ENCODE results near the gene S1PR4. TPM values are rescaled to one million over a fixed set of nuclear protein-coding genes. Genes with fewer than 3 reads are reported as not detected.

S1PR4 gene
- total RNA-seq, 1 donor from 2014 or later: not detected

GRCh38 chr19:3227054-3227626 is 48.6 kb downstream of the S1PR4 start:
- Mint-ChIP-seq H3K27ac (no peak overlapping the region), H3K9me3 (no peaks in the 10 kb centered on the region), H3K27me3 (ENCODE audit: low read depth) (peaks cover 47% of the 10 kb centered on the region), H3K4me1 (no peaks in the 10 kb centered on the region), H3K4me3 (no peak overlapping the region), H3K36me3 (no peaks in the 10 kb centered on the region)
- DNase-seq (ENCODE audit: low spot score in 2 of 2, unreplicated experiment in 2 of 2): no peak
- TF ChIP-seq CTCF (IDR thresholded peaks at IDR 0.05; ENCODE audit: unreplicated experiment): no peak

GRCh38 chr19:3229346-3229743 is 50.8 kb downstream of the S1PR4 start:
- peaks cover 51% of the 10 kb centered on the region for H3K27me3 Mint-ChIP-seq (ENCODE audit: low read depth)
- no peaks in the 10 kb centered on the region for H3K4me1 Mint-ChIP-seq
- H3K4me3 Mint-ChIP-seq: no peak overlapping the region
- H3K9me3 Mint-ChIP-seq: no peaks in the 10 kb centered on the region
- no peaks in the 10 kb centered on the region for H3K36me3 Mint-ChIP-seq
- no peak for DNase-seq (ENCODE audit: low spot score in 2 of 2, unreplicated experiment in 2 of 2)
- TF ChIP-seq CTCF (IDR thresholded peaks at IDR 0.05; ENCODE audit: unreplicated experiment): no peak
- H3K27ac Mint-ChIP-seq: no peak overlapping the region

Other genes with a start within 250 kb of the S1PR4 start
- gene ZNF77, start 233.8 kb upstream of the S1PR4 start, total RNA-seq: 7.8 to 9.9 TPM (median 7.9 TPM) in 3 replicates
- gene TLE6, start 201.2 kb upstream of the S1PR4 start, total RNA-seq: 4.3 to 7.6 TPM (median 6.9 TPM) in 3 replicates
- gene TLE2, start 149.5 kb upstream of the S1PR4 start, total RNA-seq: 101 to 103 TPM (median 101 TPM) in 3 replicates
- 411 to 417 TPM (median 413 TPM) in 3 replicates for gene TLE5, start 116.3 kb upstream of the S1PR4 start, total RNA-seq
- gene GNA11, start 84.4 kb upstream of the S1PR4 start, total RNA-seq: 35.9 to 40.0 TPM (median 36.3 TPM) in 3 replicates
- 0.09 to 0.13 TPM (median 0.13 TPM) in 3 replicates for gene GNA15, start 42.7 kb upstream of the S1PR4 start, total RNA-seq
- gene NCLN, start 7.2 kb downstream of the S1PR4 start, total RNA-seq: 51.2 to 53.0 TPM (median 51.5 TPM) in 3 replicates
- gene CELF5, start 45.9 kb downstream of the S1PR4 start, total RNA-seq: 2.3 to 2.6 TPM (median 2.4 TPM) in 3 replicates
- 28.6 to 32.9 TPM (median 32.2 TPM) in 3 replicates for gene NFIC, start 187.8 kb downstream of the S1PR4 start, total RNA-seq